ENCODE data around the gene CACNG4. TPM values are rescaled to one million over a fixed set of nuclear protein-coding genes. Genes with fewer than 3 reads are reported as not detected.

Gene CACNG4
- total RNA-seq = under 1 TPM; 0.15 to 0.25 TPM
- long read RNA-seq = 0 reads

DNA sequence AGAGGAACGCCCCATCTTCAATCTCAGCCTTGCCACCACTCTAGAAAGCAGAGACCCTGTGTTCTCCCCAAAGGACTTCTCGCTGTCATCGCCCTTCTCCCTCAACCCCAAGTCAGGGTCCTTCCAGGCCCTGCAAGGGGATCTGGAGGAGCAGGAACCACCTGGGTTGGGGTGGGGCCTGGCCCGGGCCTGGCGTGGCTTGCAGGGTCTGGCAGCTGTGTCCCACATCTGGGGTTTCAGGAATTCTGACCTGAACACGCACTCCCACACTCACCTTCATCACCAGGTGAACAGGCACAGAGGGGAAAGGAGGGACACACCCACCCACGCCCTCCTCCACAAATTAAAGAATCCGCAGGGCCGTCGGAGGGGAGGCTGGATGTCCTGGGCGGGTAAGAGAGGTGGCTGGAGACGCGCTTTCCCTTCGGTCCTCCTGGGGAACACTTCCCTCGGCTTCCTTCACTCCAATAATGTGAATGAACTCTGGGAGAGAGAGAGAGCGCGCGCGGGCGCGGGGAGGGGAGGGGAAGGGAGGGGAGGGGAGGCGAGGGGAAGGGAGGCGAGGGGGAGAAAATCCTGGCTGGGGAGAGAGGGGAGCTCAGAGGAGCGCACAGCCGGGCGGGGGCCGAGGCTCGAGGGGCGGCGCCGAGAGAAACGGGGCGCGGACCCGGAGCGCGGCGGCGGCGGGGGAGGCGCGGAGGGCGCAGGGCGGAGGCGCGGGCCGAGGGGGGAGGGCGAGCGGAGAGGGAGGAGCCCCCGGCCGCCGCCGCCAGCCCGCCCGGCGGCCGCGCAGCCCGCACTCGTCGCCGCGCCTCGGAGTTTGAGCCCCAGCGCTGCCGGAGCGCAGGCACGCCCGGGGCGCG lies at the start of gene CACNG4:
Gene CACNG4, plus strand, starts transcription at position 799 of the 863 bp plus-strand sequence. CDS start 205 bp downstream, outside the sequence.
- DNase-seq (no peak), ATAC-seq (no peak)
- intact Hi-C loops (cut with DNase I, micrococcal nuclease) = no loop called here

DNA sequence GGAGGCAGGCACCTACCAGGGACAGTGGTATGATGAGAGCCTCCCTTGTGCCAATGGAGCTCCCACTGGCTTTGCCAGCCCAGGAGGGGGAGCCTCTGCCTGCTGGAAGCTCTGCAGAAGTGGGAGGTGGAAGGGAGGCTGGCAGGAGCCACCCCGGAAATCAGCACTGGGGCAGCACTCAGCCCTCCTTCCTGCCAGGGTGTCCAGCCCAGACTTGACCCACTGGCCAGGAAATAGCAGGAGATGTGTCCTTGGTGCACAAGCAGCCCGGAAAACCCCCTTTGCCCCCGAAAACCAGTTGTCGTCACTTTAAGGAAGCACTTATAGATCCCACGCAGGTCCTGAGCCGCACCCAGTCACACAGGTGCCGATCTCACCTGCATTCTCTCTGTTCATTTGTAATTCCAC lies 49.3 kb upstream of the CACNG4 start:
- intact Hi-C loops (cut with DNase I, micrococcal nuclease) = no loop called here
- ATAC-seq (peak; percentile 99), DNase-seq (peak; percentile 62 to 68)

DNA sequence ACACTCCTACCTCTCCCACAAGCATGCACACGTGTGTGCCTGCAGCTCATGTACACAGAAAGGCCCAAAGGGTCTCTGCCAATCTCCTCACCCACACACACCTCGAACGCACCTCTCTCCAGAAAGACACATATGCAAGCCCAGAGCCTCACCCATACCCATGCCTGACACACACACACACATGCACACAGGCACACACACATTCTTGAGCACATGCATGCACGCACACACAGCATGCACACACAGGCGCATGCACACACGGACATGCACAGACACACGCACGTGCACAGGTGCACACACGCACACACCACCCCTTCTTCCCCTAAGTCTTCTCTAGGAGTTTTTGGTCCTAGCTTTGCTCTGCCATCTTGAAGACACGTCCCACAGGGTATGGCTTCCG lies 48.7 kb upstream of the CACNG4 start:
- ATAC-seq (no peak), DNase-seq (no peak)
- intact Hi-C loops (cut with DNase I, micrococcal nuclease) = no loop called here

DNA sequence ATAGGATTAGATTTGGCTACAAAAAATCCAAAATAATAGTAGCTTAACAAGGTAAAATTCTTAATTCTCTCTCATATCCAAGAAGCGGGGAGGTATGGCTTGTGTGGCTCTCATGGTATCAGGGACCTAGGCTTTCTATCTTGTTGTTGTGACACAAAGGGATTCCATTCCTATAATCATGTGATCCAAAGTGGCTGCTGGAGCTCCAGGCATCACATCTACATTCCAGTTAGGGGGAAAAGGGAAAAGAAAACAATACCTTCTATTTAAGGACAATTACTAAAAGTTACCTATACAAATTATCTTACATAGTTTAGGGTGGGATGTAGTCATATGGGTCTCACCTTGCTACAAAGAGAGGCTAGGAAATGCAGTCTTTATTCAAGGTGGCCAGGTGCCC lies 47.6 kb upstream of the CACNG4 start:
- intact Hi-C loops (cut with DNase I, micrococcal nuclease) = no loop called here
- no peak for DNase-seq

DNA sequence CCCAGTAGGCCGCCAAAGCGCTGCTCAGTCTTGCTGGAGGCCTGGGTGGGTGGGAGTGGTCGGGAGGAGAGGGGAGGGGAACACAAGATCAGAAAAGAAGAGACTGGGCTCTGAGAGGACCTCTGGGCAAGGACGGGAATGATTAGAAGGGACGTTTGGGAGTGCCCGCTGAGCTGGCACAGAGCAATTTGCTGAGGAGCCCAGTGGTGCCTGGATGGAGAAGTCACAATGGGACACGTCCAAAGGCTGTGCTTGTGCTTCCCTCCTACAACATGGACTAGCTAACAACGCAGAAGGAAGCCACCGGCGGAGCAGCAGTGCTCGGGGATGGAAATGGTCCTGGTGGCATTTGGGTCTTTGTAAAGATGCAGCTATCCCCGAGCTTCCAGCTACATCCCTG lies 45.6 kb upstream of the CACNG4 start:
- intact Hi-C loops (cut with DNase I, micrococcal nuclease) = no loop called here
- no peak for ATAC-seq
- DNase-seq = no peak

More for the DNA sequence above, 47.6 kb upstream of the CACNG4 start:
- ATAC-seq = no peak

DNA sequence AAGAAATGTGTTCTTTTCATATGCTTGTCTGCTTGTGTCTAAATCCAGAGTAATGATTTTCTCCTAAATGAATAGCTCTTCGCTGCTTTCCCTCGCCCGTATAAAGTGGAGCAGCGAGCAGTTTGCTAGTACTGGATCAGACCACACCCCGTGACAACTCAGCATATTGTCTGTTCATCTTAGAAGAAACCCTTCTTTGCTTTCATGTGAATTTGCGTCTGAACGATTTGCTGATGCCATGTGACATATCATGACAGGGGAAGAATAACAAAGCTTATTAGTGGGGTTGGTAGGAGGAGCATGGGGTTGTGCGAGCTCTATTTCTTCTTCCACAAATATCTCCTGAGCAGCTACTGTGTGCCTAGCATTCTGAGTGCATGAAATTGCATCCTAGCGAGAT lies 44.1 kb upstream of the CACNG4 start:
- DNase-seq = no peak
- no peak for ATAC-seq
- intact Hi-C loops (cut with DNase I, micrococcal nuclease) = no loop called here

DNA sequence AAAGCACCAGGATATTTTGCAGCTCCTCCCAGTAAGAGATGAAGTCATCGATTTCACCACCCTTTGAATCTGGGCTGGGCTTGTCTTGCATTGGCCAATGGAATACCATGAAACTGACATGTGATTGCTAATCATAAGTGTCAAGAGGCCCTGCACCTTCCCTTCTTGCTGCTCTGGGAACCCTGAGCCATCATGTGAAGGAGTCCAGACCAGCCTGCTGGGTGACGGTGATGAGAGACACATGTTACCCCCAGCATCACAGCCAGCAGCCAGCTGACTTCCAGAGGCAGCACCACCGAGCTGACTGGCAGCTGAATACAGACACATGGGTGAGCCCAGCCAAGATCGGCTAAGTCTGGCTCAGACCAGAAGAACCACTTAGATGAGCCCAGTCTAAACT lies 43.6 kb upstream of the CACNG4 start:
- no peak for ATAC-seq
- DNase-seq = no peak
- intact Hi-C loops (cut with DNase I, micrococcal nuclease) = no loop called here

DNA sequence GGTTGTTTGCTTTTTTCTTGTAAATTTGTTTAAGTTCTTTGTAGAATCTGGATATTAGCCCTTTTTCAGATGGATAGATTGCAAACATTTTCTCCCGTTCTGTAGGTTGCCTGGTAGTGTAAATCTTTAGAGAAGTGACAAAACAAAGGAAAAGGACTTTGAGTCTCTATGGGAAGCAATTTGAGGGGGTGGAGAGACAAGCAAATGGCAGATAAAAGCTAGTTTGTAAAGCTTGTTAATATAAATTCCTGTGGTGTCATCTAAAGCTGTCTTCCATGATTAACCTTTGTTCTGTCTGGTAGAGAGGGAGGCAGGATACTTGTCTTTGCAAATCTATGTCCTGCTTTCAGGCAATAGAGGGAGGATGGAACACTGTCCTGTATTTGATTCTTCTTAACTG lies 40.6 kb upstream of the CACNG4 start:
- DNase-seq = no peak
- ATAC-seq = no peak
- intact Hi-C loops (cut with DNase I, micrococcal nuclease) = no loop called here

DNA sequence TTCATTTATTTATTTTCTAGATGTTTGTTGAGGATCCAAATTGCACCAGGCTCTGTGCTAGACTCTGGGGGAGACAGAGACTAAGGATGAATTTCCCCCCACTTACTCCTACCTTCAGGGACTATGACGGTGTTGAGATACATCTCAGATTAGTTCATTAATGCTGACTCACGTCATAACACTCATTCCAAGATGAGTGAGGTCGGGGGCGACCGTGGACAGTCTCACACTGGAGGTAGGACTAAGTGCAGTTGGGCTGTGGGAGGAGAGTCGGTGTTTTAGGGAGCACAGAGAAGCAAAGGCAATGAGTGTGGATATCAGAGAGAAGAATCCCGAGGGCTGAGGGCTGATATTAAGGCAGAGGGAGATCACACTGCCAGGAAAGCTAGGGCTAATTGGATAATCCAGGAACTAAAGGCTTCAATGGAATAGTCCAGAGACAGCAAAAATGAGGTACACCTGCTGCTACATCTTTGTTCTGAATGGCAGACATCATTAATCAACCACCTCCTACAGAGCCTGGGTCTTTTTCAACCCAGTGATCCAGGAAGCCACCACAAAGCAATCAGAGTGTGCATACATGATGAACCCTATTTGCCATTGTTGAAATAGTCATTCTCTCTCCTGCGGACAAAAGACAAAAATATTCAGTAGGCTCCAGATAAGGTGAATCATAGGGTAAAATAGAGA lies 38.6 kb upstream of the CACNG4 start:
- DNase-seq (no peak), ATAC-seq (no peak)
- intact Hi-C loops (cut with DNase I, micrococcal nuclease) = no loop called here

DNA sequence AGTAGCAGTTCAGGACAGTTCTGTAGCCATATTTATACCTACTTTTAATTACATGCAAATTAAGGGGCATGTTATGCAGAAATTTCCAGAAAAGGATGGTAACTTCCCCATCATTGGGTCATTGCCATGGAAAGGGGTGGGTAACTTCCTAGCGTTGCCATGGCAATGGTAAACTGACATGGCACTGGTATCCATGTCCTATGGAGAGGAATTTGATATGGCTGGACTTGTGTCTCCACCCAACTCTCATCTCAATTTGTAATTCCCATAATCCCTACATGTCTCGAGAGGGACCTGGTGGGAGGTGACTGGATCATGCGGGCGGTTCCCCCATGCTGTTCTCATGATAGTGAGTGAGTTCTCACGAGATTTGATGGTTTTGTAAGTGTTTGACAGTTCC lies 35.6 kb upstream of the CACNG4 start:
- intact Hi-C loops (cut with DNase I, micrococcal nuclease) = no loop called here
- DNase-seq (no peak), ATAC-seq (no peak)

DNA sequence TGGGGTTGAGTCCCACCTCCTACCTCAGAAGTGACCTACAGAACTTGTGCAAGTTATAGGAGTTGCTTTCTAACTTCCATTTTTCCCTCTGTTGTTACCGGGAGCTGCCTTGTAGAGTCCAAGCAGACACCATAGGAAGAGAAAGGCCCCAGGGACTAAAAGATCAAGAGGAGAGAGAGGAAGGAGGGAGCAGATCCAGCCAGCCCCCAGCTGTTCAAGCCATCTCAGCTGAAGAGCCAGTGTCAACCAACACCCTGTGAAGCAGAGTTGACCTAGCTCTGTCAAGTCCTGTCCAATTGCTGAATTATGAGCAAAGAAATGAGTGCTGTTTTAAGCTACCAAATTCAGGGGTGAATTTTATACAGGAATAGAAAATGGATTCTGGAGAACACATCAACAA lies 34.9 kb upstream of the CACNG4 start:
- no peak for DNase-seq
- ATAC-seq = no peak
- intact Hi-C loops (cut with DNase I, micrococcal nuclease) = no loop called here

DNA sequence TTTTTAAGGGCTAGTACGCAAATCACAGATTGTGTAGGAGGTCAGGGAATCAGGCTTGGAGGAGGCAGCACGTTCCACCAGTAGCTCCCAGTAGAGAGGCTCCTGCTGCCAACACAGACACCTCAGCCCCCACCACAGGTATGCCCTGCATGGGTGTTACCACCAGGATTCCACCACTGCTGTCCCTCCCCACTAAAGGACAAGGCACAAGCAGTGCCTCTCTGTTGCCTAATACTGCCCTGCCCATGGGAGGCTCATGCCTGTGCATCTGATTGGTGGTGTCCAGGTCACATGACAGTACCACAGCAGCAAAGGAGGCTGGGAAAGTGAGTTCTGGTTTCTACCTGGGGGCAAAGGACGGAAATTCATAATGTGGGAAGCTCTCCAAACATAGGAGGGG lies 33.6 kb upstream of the CACNG4 start:
- ATAC-seq = peak; percentile 44
- DNase-seq = no peak
- intact Hi-C loops (cut with DNase I, micrococcal nuclease) = no loop called here

DNA sequence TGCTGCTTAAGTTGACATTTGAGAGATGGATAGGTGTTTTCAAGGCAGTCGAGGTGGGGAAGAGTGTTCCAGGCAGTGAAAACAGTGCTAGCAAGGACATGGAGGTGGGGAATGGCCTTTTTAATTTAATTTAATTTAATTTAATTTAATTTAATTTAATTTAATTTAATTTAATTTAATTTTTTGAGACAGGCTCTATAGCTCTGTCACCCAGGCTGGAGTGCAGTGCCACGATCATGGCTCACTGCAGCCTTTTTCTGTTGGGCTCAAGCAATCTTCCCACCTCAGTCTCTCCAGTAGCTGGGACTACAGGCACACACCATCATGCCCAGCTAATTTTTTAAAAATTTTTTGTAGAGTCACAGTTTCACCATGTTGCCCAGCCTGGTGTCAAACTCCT lies 32.2 kb upstream of the CACNG4 start:
- DNase-seq = no peak
- intact Hi-C loops (cut with DNase I, micrococcal nuclease) = no loop called here
- ATAC-seq = no peak

DNA sequence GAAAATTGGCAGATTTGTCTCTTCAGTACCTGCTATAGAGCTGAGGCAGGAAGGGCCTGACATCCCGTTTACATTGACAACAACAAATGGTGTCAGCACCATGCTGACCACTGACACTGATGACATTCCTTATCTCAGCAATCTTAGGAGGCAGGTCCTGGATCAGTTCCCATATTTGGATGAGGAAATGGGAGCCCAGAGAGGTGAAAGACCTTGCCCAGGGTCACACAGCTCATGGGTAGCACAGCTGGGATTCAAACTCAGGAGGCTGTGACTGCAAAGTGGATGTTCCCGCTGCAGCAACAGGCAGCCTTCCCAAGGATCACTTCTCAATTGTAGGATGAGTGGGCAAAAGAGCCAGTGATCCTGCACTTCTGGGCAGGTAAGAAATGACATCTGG lies 30.5 kb upstream of the CACNG4 start:
- ATAC-seq = no peak
- intact Hi-C loops (cut with DNase I, micrococcal nuclease) = no loop called here
- DNase-seq = no peak

DNA sequence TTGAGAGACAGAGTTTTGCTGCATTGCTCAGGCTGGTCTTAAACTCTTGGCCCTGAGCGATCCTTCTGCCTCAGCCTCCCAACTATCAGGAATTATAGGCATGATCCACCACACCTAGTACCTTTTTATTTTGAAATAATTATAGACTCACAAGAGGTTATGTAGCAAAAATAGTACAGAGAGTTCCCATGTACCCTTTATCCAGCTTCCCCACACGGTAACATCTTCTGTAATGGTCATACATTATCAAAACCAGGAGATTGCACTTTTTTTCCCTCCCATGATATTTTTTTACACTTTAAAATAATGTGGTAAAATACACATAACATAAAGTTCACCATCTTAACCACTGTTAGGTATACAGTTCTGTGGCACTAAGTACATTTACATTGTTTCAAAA lies 28.8 kb upstream of the CACNG4 start:
- no peak for DNase-seq
- ATAC-seq = no peak
- intact Hi-C loops (cut with DNase I, micrococcal nuclease) = no loop called here

DNA sequence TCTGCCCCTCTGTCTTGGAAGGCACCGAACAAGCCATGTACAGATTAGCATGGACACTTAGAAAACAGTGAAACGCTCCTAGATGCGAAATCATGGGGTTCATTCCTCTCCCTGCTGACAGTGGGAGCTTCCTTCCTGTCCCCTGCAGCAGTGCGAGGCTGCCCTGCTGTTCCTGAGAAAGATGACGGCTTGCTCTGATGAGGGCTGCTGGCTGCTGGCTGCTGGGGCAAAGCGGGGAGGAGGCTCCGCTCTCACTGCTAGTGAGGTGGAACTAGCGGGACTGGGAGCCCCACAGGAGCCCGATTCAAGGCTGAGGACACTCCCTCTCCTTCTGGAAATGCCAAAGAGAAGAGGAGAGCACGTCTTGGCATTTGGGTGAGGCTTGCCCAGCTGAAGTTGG lies 25.9 kb upstream of the CACNG4 start:
- DNase-seq = no peak
- no peak for ATAC-seq
- intact Hi-C loops (cut with DNase I, micrococcal nuclease) = no loop called here

DNA sequence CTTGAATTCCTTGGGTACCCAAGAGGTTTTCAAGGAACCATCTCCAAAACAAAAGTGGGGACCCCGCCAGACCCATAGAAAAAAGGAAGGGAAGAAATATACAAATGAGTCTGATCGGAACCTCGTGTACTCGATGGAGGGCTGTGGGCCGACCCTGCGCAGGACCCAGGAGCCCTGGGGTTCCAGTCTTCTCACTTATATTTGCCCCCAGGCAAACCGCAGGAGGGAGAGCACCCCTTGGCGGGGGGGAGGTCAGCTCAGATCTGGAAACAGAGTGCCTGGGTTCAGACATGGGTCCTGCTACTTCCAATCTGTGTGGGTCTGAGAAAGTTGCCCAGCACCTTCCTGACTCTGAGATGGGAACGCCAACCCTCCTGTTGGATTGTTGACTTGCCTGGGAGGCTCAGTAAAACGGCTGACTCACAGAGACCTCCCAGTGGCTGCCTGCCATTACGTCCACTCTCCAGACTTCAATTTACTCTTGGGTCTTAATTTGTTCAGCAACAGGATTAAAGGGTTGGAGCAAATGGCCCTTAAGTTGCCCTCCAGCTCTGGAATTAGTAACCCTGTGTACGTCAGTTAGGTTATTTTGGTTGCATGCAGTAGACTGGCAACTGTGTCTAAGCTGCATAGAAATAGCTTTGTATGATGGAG lies 24.9 kb upstream of the CACNG4 start:
- ATAC-seq (no peak), DNase-seq (no peak)
- intact Hi-C loops (cut with DNase I, micrococcal nuclease) = no loop called here

DNA sequence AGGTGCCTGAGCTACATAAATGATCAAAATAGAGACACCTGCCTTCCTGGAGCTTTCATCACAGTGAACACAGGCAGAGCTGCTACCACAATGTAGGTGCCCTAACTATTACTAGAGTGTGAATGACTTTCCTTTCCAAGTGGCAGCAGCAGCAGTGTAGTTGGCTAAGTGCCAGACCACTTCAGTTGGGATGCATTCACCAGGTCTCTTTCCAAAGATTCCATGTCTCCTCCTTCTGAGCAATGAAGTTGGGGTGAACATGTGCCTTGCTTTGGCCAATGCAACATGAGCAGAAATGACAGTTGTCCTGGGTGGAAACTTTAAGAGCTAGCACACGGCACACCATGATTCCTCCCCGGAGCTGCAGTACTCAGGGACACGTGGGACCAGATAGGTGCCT lies 23.3 kb upstream of the CACNG4 start:
- DNase-seq = no peak
- no peak for ATAC-seq
- intact Hi-C loops (cut with DNase I, micrococcal nuclease) = no loop called here

DNA sequence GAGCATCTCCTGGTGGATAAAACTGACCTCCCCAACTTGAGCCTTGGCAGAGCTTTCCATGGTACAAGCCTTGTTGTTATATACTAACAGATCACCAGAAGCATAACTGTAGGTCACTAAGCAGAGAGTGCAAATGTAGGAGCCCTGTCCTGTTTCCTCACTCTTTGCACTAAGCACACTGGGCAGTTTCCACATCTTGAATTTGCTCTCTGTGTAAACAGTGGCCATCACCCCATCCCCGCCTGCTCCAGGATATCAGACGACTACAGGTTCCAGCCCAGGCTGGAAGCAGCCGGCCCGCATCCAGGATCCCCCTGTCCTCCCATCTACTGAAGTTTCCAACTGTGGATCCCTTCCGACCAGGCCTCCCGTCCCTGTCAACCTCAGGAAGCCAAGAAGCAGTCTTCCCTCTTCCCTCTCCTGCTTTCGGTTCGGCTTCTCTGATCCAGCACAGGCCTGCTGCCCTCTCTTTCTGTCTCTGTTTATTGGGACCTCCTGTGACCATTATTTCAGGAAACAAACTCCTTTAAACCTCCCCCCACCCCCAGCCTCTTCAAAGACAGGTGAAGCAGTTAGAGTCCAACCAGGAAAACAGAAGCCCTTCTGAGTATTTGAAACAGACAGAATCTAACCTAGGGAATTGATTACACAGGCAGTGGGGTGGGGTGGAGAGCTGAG lies 22.6 kb upstream of the CACNG4 start:
- DNase-seq (no peak), ATAC-seq (no peak)
- intact Hi-C loops (cut with DNase I, micrococcal nuclease) = no loop called here
